Calu3 (cell line): ENCODE results near the gene IRAK1. TPM values are rescaled to one million over a fixed set of nuclear protein-coding genes. Genes with fewer than 3 reads are reported as not detected.

Source experiments
- BruUV-seq: library from RNA; stranded (reverse); fragments of 400-500 nt; replicated peaks from 2 replicates; lab custom pipeline; 2021; lab: Mats Ljungman, UMichigan
- CTCF ChIA-PET: fragments of 300-600 bp; sonication (Branson Sonifier 250); formaldehyde crosslinking; loops from one replicate; lab custom pipeline; 2022; ENCODE audit warnings: antibody characterized with exemption; lab: Charles Lee
- DNase-seq: peaks from one replicate; pipeline ENCODE4 v3.0.0; 2022
- H3K27ac Mint-ChIP-seq: one replicate; pipeline ENCODE4 v1.8.0; 2022; ENCODE audit warnings: mixed read lengths; ENCODE audit not compliant: unreplicated experiment
- H3K27me3 Mint-ChIP-seq: one replicate; pipeline ENCODE4 v1.8.0; 2022; ENCODE audit warnings: mixed read lengths; ENCODE audit not compliant: unreplicated experiment
- H3K36me3 Mint-ChIP-seq: one replicate; pipeline ENCODE4 v1.8.0; 2022; ENCODE audit warnings: mild to moderate bottlenecking, moderate library complexity, mixed read lengths; ENCODE audit not compliant: insufficient read depth, unreplicated experiment
- H3K4me1 Mint-ChIP-seq: one replicate; pipeline ENCODE4 v1.8.0; 2022; ENCODE audit warnings: mild to moderate bottlenecking, low read depth, mixed read lengths; ENCODE audit not compliant: unreplicated experiment
- H3K4me3 Mint-ChIP-seq: one replicate; pipeline ENCODE4 v1.8.0; 2022; ENCODE audit warnings: mild to moderate bottlenecking, low read depth, moderate library complexity, mixed read lengths; ENCODE audit not compliant: unreplicated experiment
- H3K9me3 Mint-ChIP-seq: one replicate; pipeline ENCODE4 v1.8.0; 2022; ENCODE audit warnings: low read depth, mixed read lengths; ENCODE audit not compliant: unreplicated experiment
- CTCF ChIP-seq: fragments of 200-600 bp; IDR thresholded peaks from one replicate; pipeline ENCODE4 v1.8.0; 2022; ENCODE audit warnings: antibody characterized with exemption; ENCODE audit not compliant: unreplicated experiment
- intact Hi-C: fragments of 100-400 bp; cut with micrococcal nuclease; formaldehyde crosslinking; loops from one replicate; pipeline ENCODE4 v1.10.0; 2022; ENCODE audit not compliant: unreplicated experiment
- total RNA-seq: library from RNA; stranded (reverse); gene quantifications from 2 replicates; pipeline ENCODE4 v1.2.3, GENCODE V29; 2022

Gene IRAK1
- total RNA-seq, 1 experiment from 2014 or later: 194 TPM

GRCh38 chrX:154057791-154058190, 38.1 kb upstream of the IRAK1 start:
- Mint-ChIP-seq H3K27ac (no peak overlapping the region), H3K36me3 (peaks cover 49% of the 10 kb centered on the region), H3K4me1 (peaks cover 50% of the 10 kb centered on the region), H3K4me3 (no peak overlapping the region), H3K9me3 (no peaks in the 10 kb centered on the region), H3K27me3 (no peaks in the 10 kb centered on the region)
- DNase-seq: peak; percentile 2
- no TSS peak for BruUV-seq
- intact Hi-C loops: no loop called here
- no peak for TF ChIP-seq CTCF
- CTCF ChIA-PET: no interaction called here

- Mint-ChIP-seq H3K27me3 (no peaks in the 10 kb centered on the region), H3K4me1 (peaks cover 46% of the 10 kb centered on the region), H3K9me3 (no peaks in the 10 kb centered on the region), H3K27ac (peak overlapping the region; percentile 17), H3K4me3 (no peak overlapping the region), H3K36me3 (peaks cover 48% of the 10 kb centered on the region)
- BruUV-seq: no TSS peak
- intact Hi-C loops: no loop called here
- CTCF ChIA-PET: no interaction called here
- TF ChIP-seq CTCF: no peak
- DNase-seq: peak; percentile 2
Measured at GRCh38 chrX:154056770-154057241, 37.1 kb upstream of the IRAK1 start.

DNA sequence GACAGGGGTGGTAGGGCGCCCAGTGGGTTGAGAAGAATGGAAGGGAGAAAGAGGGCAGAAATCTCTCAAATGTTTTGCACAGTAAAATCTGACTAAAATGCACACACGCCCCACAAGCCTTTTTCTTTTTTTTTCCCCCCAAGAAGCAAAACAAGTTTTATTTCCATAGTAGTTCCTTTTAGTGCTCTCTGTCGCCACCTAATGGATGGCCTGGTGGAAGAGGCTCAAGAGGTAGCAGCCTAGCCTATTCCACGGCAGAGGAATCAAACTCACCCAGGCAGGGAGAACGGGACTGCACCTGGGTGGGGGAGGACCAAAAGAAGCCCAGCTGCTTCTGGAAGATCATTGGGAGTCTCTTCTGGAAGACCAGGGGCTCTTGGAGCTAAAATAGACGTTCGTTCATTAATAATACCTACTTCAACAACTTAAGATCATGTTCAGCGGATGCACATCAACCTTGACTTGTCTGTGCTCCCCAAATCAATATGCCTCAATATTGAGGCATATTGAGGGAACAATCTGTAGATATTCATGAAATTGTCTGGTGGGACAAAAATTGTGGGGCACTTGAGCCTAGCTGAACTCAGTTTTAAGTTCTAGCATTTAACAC, 31.6 kb upstream of the IRAK1 start:
- no peak overlapping the region for H3K27ac Mint-ChIP-seq
- H3K36me3 Mint-ChIP-seq: peaks cover 23% of the 10 kb centered on the region
- TF ChIP-seq CTCF: peak; percentile 48
- DNase-seq: peak; percentile 71
- intact Hi-C loops: no loop called here
- CTCF ChIA-PET: no interaction called here
- H3K4me3 Mint-ChIP-seq: no peak overlapping the region
- H3K27me3 Mint-ChIP-seq: no peaks in the 10 kb centered on the region
- H3K4me1 Mint-ChIP-seq: peaks cover 38% of the 10 kb centered on the region
- no peaks in the 10 kb centered on the region for H3K9me3 Mint-ChIP-seq
- BruUV-seq: no TSS peak

DNA sequence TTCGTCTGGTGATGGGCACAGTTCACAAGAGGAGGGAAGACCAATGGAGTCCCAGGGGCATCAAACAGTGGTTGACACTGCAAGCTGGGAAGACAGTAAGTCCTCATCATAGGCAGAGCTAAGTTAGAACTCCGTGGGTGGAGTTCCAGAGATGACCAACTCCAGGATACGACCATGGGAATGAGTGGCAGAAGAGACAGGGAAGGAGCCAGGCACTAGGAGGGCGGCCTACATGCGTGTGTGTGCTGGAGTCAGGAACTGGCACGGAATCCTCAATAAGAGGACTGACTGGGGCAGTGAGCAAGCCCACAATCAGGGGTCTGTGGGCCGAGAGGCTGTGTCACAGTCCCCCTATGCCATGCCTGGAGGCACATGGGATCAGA, 30.4 kb upstream of the IRAK1 start:
- H3K4me1 Mint-ChIP-seq: peaks cover 38% of the 10 kb centered on the region
- BruUV-seq: no TSS peak
- CTCF ChIA-PET: interaction anchor here (0.9 kb wide), 1 partner anchor 189 kb away, joined by 3 read pairs; no protein-coding TSS in a partner anchor
- TF ChIP-seq CTCF: no peak
- H3K36me3 Mint-ChIP-seq: peaks cover 17% of the 10 kb centered on the region
- H3K4me3 Mint-ChIP-seq: no peak overlapping the region
- no peaks in the 10 kb centered on the region for H3K9me3 Mint-ChIP-seq
- H3K27ac Mint-ChIP-seq: no peak overlapping the region
- intact Hi-C loops: no loop called here
- no peaks in the 10 kb centered on the region for H3K27me3 Mint-ChIP-seq
- DNase-seq: no peak
